Right hindlimb (tissue), 1 donor: ENCODE data around the gene VEPH1.
"Not testable (repeated sequence)": the region's sequence is repeated elsewhere in the genome, so short reads cannot be mapped to it uniquely, and the experiment has no call there.

Experiments
- DNase-seq: peaks from one replicate; pipeline ENCODE4 v3.0.0-alpha.2; 2018

Gene VEPH1

GRCh38 chr3:157335233-157336076 is 167.8 kb downstream of the VEPH1 start:
- DNase-seq: no peak

- DNase-seq: no peak
These were observed 169.6 kb downstream of the VEPH1 start for GRCh38 chr3:157333551-157333991.

DNA sequence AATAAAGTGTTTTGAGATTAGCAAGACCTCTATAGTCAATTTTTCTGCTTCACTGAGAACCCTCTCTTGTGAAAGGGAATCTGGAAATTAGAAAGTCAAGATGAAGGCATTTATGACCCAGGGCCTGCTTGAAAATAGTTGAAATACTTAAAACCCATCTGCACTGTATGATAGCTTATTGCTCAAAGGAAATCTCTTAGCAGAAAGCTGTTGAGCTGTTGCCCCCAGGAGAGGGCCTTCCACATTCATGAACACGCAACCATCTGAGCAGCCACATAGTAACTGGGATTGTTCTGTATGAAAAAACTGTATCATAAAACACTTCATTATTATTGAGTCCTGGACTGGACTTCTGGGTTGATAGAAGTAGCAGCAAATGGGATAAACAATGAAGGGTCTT is 173.0 kb downstream of the VEPH1 start:
- no peak for DNase-seq

DNA sequence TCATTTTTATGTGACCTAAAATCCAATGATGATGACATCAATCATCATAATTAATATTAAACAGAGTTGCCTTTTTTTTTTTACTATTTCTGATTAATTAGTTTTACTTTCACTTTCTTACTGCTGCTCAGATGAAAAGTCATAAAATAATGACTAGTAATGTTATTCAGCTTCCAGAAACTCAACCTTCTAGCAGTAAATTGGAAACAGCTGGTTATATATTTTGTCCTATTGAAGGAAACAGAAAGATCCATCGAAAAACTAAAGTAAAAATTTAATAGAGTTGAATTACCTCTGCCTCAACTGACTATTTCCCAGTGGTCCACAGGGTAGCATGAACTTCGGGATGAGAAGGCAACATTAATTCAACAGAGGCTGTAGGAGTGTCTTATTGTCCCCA is 173.7 kb downstream of the VEPH1 start:
- DNase-seq: no peak

GRCh38 chr3:157327837-157328236 is 175.4 kb downstream of the VEPH1 start:
- DNase-seq: no peak

GRCh38 chr3:157327018-157327417 is 176.2 kb downstream of the VEPH1 start:
- DNase-seq: no peak

- DNase-seq: not testable (repeated sequence)
These were observed 178.3 kb downstream of the VEPH1 start for GRCh38 chr3:157324869-157325268.

- no peak for DNase-seq
These were observed 179.9 kb downstream of the VEPH1 start for GRCh38 chr3:157323360-157323759.

DNA sequence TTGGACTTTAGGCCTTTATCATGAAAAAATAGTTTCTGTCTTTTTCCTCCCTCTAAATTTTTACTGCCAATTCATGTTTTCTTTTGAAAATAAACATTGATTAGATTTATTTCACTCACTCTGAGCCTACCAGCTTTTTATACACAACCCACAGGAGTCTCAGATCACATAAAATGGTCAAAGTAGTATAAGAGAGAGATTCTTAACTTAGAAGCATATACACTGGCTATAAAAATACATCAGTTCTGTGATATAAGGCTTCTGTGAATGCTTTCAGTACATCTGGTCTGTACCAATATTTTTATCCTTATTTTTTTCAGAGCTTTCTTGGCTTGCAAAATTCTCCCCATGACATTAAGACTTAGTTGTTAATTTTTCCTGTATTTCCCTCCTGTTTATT is 183.5 kb downstream of the VEPH1 start:
- DNase-seq: no peak

- DNase-seq: no peak
These were observed 184.5 kb downstream of the VEPH1 start for GRCh38 chr3:157318639-157319288.

DNA sequence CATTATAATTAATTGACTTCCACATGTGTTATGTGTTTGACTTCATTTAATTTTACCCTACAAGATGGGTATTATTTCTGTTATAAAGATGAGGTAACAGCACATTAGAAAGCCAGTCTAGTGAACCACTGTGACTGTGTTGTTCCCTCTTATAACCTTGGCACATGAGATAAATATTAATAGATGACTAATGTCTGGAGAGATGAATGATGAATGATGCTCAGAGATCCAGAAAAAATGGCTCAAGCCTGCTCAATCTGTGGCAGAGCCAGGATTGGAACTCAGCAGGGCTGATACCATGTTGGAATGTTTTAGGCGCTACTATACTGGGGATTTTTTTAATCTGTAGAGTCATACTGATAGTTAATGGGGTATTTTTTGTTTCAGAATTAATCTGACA is 185.3 kb downstream of the VEPH1 start:
- no peak for DNase-seq

DNA sequence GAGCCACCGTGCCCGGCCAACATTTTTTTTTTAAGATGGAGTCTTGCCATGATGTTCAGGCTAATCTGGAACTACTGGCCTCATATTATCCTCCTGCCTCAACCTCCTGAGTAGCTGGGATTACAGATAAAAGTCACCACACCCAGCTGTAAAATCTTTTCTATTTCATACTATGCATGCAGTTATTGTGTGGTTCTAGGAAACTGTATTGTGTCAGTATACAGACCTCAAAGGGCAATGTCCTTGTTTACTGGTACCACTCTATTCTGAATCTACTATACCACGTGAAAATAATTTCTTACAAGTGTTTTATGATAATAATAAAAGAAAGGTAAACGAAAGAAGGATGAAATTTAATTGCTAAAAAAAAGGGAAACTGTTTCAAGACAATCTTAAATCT is 190.0 kb downstream of the VEPH1 start:
- DNase-seq: no peak

- DNase-seq: no peak
These were observed 190.9 kb downstream of the VEPH1 start for GRCh38 chr3:157312376-157312745.

- no peak for DNase-seq
These were observed 191.4 kb downstream of the VEPH1 start for GRCh38 chr3:157311633-157312375.

GRCh38 chr3:157310329-157311052 is 192.7 kb downstream of the VEPH1 start:
- DNase-seq: no peak

DNA sequence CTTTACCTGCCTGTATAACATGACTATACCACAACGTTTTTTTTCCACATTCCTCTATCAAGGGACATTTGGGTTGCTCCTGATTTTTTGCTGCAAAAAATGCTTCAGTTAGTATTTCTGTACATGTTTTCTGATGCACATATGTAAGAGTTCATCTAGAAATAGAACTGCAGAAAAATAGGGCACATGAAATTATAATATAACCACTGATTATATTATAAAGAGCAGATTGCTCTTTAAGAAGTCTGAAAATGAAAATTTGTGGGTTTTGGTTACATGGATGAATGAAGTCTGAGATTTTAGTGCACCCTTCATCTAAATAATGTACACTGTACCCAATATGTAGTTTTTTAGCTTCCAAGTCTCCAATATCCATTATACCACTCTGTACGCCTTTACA is 196.7 kb downstream of the VEPH1 start:
- DNase-seq: no peak

GRCh38 chr3:157305392-157305791 is 197.8 kb downstream of the VEPH1 start:
- no peak for DNase-seq

DNA sequence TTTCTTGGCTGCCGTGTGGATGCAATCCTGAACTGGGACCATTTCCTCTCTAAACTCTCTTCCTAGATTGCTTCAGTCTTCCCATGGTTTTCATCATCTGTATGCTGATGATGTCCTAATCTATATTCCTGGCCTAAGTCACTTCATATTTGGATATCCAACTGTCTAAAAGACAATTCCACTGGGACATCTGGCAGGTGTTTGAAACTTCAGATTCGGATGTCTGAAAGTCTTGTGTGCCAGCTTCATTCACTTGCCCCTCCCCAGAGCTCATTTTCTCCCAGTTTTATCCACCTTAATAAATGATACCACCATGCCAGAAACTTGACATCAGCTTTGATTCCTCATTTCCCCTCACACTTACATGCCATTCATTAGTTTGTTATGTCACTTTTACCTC is 201.5 kb downstream of the VEPH1 start:
- DNase-seq: no peak

- no peak for DNase-seq
These were observed 202.1 kb downstream of the VEPH1 start for GRCh38 chr3:157300981-157301663.

DNA sequence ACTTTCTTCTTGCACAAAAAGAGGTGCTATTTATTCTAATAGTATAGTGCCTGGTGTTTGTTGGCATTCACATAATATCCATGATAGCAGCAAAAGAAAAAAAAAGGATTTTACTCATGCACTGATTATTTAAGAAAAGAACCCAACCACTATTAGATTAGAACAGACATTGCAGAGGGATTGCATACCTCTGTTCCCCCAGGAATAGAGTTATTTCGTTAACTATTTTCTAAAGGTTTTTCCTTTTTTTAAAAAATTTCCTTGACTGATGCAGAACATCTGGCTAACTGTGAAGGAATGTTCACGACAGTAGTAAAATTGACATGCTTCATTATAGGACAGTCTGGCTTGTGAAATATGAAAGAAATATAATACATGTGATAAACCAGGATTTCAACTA is 203.1 kb downstream of the VEPH1 start:
- no peak for DNase-seq

DNA sequence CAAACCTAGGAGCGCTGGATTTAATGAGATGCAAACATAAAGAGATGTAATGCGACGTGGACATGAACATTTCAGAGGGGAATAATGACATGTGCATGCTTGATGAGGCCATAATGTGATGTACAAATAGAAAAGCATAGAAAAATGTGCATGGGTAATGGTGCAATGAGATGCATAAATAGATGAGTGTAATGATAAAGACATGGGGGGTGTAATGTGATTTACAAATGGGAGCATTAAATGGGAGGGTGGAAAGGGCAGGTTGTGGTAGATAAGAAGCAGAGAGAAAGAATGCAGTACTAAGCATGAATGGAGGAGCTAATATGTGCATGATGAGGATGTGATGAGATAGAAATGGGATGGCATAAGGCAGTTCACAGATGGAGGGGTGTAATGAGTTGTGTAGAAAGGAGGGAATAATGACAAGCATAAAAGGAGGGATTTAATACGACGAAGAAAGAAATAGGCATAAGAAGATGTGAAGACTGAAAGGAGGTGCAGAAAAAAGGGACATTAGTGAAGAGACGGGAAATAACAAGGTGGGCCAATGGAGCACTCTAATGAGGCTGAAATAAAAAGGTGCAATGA is 205.8 kb downstream of the VEPH1 start:
- DNase-seq: no peak

- no peak for DNase-seq
These were observed 208.3 kb downstream of the VEPH1 start for GRCh38 chr3:157294953-157295352.
